DOHH2 (cell line): Measurements from ENCODE around the gene HDAC8.
"Not testable (repeated sequence)": the region's sequence is repeated elsewhere in the genome, so short reads cannot be mapped to it uniquely, and the experiment has no call there.

Experiments used
- H3F3A ChIP-seq: fragments of 200-600 bp; sonication (generic), shearing (Covaris generic); 2 replicates; pipeline ENCODE4 v1.6.0; 2016; ENCODE audit warnings: antibody characterized with exemption, mild to moderate bottlenecking; ENCODE audit not compliant: control insufficient read depth, insufficient read depth
- H3K27ac ChIP-seq: fragments of 200-600 bp; sonication (generic); 2 replicates; pipeline ENCODE4 v1.5.1; 2014; ENCODE audit warnings: low read depth, mild to moderate bottlenecking, low read length, moderate library complexity
- H3K27me3 ChIP-seq: fragments of 200-600 bp; sonication (generic); 2 replicates; pipeline ENCODE4 v1.6.1; 2014; ENCODE audit warnings: mild to moderate bottlenecking, low read length, mixed read lengths; ENCODE audit not compliant: control insufficient read depth
- H3K36me3 ChIP-seq: fragments of 200-600 bp; sonication (generic); 2 replicates; pipeline ENCODE4 v1.6.1; 2014; ENCODE audit warnings: mild to moderate bottlenecking, low read length, moderate library complexity, mixed read lengths; ENCODE audit not compliant: control insufficient read depth
- H3K4me1 ChIP-seq: fragments of 200-600 bp; sonication (generic); 2 replicates; pipeline ENCODE4 v1.6.1; 2014; ENCODE audit warnings: mild to moderate bottlenecking, low read length, mixed read lengths; ENCODE audit not compliant: control insufficient read depth
- H3K4me2 ChIP-seq: fragments of 200-600 bp; sonication (generic); 2 replicates; pipeline ENCODE4 v1.6.0; 2014; ENCODE audit warnings: mild to moderate bottlenecking, low read length, moderate library complexity
- H3K4me3 ChIP-seq: fragments of 200-600 bp; sonication (generic); 2 replicates; pipeline ENCODE4 v1.5.1; 2014; ENCODE audit warnings: mild to moderate bottlenecking, low read length, mixed read lengths
- H3K79me2 ChIP-seq: fragments of 200-600 bp; sonication (generic); 2 replicates; pipeline ENCODE4 v1.6.1; 2014; ENCODE audit warnings: mild to moderate bottlenecking, low read length, mixed read lengths; ENCODE audit not compliant: control insufficient read depth
- H3K9me2 ChIP-seq: fragments of 200-600 bp; sonication (generic); replicated peaks from 2 replicates; pipeline ENCODE4 v1.6.1; 2014; ENCODE audit warnings: mild to moderate bottlenecking, low read length, mixed read lengths; ENCODE audit not compliant: control insufficient read depth
- H3K9me3 ChIP-seq: fragments of 200-600 bp; sonication (generic); 2 replicates; pipeline ENCODE4 v1.6.1; 2014; ENCODE audit warnings: antibody characterized with exemption, low read length, mixed read lengths; ENCODE audit not compliant: control insufficient read depth, insufficient read depth
- H4K20me1 ChIP-seq: fragments of 200-600 bp; sonication (generic); 2 replicates; pipeline ENCODE4 v1.6.0; 2014; ENCODE audit warnings: low read depth, mild to moderate bottlenecking, antibody characterized with exemption, low read length, moderate library complexity; ENCODE audit not compliant: control insufficient read depth, insufficient read depth
- EZH2phosphoT487 ChIP-seq: fragments of 200-600 bp; sonication (generic); IDR thresholded peaks from 2 replicates; pipeline ENCODE4 v1.6.1; 2017; ENCODE audit warnings: borderline replicate concordance, mild to moderate bottlenecking, antibody characterized with exemption, low read length, moderate library complexity, mixed read lengths
- TF ChIP-seq, protein P1 (sequence below): fragments of 200-600 bp; sonication (generic); IDR thresholded peaks from one replicate; pipeline ENCODE4 v1.5.1; 2014; ENCODE audit warnings: antibody characterized with exemption, mild to moderate bottlenecking, low read depth, low read length; ENCODE audit not compliant: poor library complexity, severe bottlenecking

The HDAC8 gene

DNA sequence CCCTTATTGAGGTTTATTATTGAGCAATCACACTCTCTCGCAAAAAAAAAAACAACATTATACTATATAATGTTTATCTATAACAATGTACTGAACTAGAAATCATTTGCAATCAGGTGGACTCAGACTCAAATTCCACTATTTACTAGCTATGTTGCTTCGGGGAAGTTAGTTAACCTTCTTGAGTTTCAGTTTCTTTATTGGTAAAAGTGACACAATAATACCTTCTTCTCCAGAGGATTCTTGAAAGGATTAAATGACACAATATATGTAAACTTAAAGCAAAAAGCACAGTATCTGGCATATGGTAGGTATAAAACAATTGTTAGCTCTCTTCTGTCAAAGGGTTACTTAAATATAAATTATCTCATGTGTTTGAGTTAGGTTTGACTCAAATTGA, 31.5 kb upstream of the HDAC8 start:
- H3K9me2 ChIP-seq, result no peaks in the 10 kb centered on the region
- no peak for TF ChIP-seq EZH2phosphoT487
- TF ChIP-seq, protein P1, sequence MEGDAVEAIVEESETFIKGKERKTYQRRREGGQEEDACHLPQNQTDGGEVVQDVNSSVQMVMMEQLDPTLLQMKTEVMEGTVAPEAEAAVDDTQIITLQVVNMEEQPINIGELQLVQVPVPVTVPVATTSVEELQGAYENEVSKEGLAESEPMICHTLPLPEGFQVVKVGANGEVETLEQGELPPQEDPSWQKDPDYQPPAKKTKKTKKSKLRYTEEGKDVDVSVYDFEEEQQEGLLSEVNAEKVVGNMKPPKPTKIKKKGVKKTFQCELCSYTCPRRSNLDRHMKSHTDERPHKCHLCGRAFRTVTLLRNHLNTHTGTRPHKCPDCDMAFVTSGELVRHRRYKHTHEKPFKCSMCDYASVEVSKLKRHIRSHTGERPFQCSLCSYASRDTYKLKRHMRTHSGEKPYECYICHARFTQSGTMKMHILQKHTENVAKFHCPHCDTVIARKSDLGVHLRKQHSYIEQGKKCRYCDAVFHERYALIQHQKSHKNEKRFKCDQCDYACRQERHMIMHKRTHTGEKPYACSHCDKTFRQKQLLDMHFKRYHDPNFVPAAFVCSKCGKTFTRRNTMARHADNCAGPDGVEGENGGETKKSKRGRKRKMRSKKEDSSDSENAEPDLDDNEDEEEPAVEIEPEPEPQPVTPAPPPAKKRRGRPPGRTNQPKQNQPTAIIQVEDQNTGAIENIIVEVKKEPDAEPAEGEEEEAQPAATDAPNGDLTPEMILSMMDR, result no peak
- H3K79me2 ChIP-seq, result no peaks in the 10 kb centered on the region
- H3F3A ChIP-seq, result no peaks in the 10 kb centered on the region
- H3K36me3 ChIP-seq, result no peaks in the 10 kb centered on the region
- no peak overlapping the region for H3K4me3 ChIP-seq
- no peak overlapping the region for H3K27ac ChIP-seq
- no peaks in the 10 kb centered on the region for H4K20me1 ChIP-seq
- H3K4me2 ChIP-seq, result no peak overlapping the region
- H3K4me1 ChIP-seq, result no peaks in the 10 kb centered on the region
- no peaks in the 10 kb centered on the region for H3K27me3 ChIP-seq
- no peaks in the 10 kb centered on the region for H3K9me3 ChIP-seq

DNA sequence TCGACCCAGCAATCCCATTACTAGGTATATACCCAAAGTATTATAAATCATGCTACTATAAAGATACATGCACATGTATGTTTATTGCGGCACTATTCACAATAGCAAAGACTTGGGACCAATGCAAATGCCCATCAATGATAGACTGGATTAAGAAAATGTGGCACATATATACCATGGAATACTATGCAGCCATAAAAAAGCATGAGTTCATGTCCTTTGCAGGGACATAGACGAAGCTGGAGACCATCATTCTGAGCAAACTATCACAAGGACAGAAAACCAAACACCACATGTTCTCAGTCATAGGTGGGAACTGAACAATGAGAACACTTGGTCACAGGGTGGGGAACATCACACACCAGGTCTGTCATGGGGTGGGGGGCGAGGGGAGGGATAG, 18.4 kb upstream of the HDAC8 start:
- H3K27ac ChIP-seq, H3K36me3 ChIP-seq, H3K4me2 ChIP-seq, H3K9me2 ChIP-seq, H3K27me3 ChIP-seq, H3K9me3 ChIP-seq, H3K79me2 ChIP-seq, H3K4me1 ChIP-seq, H4K20me1 ChIP-seq, H3F3A ChIP-seq, H3K4me3 ChIP-seq: not testable (repeated sequence)

DNA sequence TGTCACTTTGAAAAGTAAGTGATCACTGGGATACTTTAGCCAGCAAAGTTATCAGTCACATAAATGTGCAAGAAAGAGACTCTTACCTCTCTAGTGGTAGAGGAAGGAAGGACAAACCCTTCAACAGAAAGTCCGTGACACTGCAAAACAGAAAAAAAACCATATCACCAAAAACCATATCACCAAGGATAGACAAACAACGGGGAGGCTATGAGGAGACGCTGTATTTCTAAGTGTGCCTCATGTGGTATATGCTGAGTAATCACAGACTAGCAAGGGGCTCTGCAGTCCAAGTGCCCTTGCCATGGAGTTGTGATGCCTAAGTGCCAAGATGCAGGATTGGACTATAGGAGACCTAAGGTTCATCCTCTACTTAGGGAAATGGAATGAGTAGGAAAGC, 11.5 kb upstream of the HDAC8 start:
- Histone ChIP-seq H3K4me1 (no peaks in the 10 kb centered on the region), H3K27me3 (no peaks in the 10 kb centered on the region; the same call in 1 of the 2 replicates), H4K20me1 (no peaks in the 10 kb centered on the region), H3K9me3 (no peaks in the 10 kb centered on the region), H3F3A (no peaks in the 10 kb centered on the region), H3K4me2 (no peak overlapping the region), H3K36me3 (no peaks in the 10 kb centered on the region), H3K4me3 (no peak overlapping the region), H3K79me2 (no peaks in the 10 kb centered on the region), H3K27ac (no peak overlapping the region), H3K9me2 (no peaks in the 10 kb centered on the region)
- TF ChIP-seq, protein P1, result no peak
- no peak for TF ChIP-seq EZH2phosphoT487

DNA sequence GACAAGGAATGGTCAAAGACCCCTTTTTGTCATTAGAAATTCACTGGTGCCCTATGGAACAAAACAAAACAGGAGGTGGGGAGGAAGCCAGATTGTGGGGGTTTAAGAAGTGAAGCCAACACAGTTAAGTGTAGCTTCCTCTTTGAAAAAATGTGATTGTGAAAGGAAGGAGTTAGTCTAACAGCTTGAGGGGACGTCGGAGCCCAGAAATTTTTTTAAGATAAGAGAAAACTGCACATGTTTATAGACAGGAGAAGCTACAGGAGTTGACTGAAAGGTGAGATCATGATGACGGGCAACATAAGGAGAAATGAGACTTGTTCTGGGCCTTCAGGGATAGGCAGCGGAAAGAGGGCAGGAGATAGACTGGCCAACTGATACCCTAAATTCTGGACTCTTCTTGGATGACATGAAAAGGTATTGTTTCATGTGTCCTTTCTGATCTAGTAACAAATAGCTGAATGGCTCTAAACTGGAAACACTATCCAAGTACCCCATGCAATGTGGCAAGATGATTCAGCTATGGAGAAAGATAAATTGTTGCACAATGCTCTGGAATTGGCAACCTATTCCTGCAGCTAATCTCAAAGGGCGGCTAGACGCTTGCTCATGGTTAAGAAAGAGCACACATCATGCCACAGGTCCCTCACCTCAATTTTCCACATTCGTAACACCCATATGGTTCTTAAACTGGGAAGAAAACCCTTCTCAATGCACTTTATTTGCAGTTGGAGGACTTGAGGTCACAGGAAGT, 3.7 kb upstream of the HDAC8 start:
- no peaks in the 10 kb centered on the region; the same call in 1 of the 2 replicates for H3K27me3 ChIP-seq
- no peak overlapping the region for H3K4me3 ChIP-seq
- no peak overlapping the region for H3K27ac ChIP-seq
- no peak for TF ChIP-seq EZH2phosphoT487
- TF ChIP-seq, protein P1, result no peak
- no peak overlapping the region for H3K4me2 ChIP-seq
- peaks cover 10% of the 10 kb centered on the region for H3K79me2 ChIP-seq
- H3K9me3 ChIP-seq, result no peaks in the 10 kb centered on the region
- no peaks in the 10 kb centered on the region for H4K20me1 ChIP-seq
- no peaks in the 10 kb centered on the region for H3F3A ChIP-seq
- H3K4me1 ChIP-seq, result no peaks in the 10 kb centered on the region
- no peaks in the 10 kb centered on the region for H3K9me2 ChIP-seq
- no peaks in the 10 kb centered on the region for H3K36me3 ChIP-seq
